Suppressor macrophage treated with lipopolysaccharide for 4 hours (primary cell): ENCODE measurements around the gene ZNF646.

Experiments used
- DNase-seq: peaks from one replicate; pipeline ENCODE4 v3.0.0-alpha.2; 2020

Gene ZNF646

GRCh38 chr16:31067342-31067741 lies 6.9 kb upstream of the ZNF646 start:
- no peak for DNase-seq

GRCh38 chr16:31071861-31072260 lies 2.4 kb upstream of the ZNF646 start:
- peak; percentile 38 for DNase-seq

DNA sequence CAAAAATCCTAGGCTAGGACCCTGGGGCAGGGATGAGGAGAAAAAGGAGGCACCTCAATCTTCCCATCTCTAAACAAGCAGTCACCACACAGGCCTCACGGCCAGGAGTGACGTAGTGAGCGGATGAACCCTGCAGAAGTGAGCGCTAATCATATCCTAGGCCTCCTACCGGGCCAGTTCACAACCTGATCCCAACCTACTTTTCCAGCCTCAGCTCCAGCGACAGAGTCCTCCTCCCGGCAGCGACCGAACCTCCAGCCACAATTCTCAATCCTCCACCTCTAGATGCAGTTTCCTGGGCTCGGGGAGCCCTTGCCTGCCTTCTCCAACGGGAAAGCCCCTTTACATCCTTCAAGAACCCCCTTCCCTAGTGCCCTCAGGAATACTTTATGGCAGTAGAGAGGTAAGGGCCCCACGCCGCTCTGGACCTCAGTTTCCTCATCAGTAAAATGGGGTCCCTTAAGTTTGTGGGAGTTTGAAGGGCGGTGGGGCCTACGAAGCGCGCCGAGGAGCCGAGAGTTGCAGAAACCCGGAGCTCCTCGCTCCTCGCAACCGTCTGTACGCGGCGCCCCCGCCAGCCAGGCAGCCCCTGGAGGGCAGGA lies 1.6 kb upstream of the ZNF646 start:
- peak; percentile 28 for DNase-seq

- peak; percentile 95 for DNase-seq
These were observed 866 bp upstream of the ZNF646 start for GRCh38 chr16:31073142-31073969.

DNA sequence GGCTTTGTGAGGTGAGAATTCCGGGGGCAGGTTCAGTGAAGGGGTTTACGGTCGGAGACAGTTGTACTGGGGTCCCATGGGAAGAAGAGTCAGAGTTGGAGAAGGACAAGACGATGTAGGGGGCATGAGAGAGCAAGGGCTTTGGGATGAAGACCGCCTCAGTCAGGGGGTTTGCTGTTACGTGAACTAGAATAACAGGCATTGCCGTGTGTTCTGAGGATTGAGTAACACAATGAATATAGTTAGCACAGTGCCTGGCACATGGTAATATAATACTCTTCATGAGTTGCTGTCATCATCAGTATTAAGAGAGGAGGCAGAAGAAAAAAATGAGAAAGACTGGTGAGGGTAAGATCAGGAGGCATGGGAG lies 577 bp downstream of the ZNF646 start:
- DNase-seq = peak; percentile 16

GRCh38 chr16:31076319-31076718 lies 2.1 kb downstream of the ZNF646 start:
- no peak for DNase-seq

- DNase-seq = no peak
These were observed 2.8 kb downstream of the ZNF646 start for GRCh38 chr16:31077024-31077423.

DNA sequence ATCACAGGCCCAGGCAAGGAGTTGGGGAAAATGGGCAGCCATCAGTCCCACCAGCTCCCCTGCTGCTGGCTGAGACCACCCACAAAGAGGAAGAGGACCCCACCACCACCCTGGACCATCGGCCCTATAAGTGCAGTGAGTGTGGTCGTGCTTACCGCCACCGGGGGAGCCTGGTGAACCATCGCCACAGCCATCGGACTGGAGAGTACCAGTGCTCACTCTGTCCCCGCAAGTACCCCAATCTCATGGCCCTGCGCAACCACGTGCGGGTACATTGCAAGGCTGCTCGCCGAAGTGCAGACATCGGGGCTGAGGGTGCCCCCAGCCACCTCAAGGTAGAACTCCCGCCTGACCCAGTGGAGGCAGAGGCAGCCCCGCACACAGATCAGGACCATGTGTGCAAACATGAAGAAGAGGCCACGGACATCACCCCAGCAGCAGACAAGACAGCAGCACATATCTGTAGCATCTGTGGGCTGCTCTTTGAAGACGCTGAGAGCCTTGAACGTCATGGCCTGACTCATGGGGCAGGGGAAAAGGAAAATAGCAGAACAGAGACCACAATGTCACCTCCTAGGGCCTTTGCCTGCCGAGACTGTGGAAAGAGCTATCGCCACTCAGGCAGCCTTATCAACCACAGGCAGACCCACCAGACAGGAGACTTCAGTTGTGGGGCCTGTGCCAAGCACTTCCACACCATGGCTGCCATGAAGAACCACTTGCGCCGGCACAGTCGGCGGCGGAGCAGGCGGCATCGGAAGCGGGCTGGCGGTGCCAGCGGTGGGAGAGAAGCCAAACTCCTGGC lies 3.6 kb downstream of the ZNF646 start:
- DNase-seq = no peak

- no peak for DNase-seq
These were observed 4.5 kb downstream of the ZNF646 start for GRCh38 chr16:31078597-31079341.

DNA sequence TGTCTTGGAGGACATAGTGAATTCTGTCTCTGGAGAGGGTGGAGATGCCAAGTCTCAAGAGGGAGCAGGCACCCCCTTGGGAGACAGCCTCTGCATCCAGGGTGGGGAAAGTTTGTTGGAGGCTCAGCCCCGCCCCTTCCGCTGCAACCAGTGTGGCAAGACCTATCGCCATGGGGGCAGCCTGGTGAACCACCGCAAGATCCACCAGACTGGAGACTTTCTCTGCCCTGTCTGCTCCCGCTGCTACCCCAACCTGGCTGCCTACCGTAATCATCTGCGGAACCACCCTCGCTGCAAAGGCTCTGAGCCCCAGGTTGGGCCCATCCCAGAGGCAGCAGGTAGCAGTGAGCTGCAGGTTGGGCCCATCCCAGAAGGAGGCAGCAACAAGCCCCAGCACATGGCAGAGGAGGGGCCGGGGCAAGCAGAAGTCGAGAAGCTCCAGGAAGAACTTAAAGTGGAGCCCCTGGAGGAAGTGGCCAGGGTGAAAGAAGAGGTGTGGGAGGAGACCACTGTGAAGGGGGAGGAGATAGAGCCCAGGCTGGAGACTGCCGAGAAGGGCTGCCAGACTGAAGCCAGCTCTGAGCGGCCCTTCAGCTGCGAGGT lies 5.2 kb downstream of the ZNF646 start:
- DNase-seq = no peak

DNA sequence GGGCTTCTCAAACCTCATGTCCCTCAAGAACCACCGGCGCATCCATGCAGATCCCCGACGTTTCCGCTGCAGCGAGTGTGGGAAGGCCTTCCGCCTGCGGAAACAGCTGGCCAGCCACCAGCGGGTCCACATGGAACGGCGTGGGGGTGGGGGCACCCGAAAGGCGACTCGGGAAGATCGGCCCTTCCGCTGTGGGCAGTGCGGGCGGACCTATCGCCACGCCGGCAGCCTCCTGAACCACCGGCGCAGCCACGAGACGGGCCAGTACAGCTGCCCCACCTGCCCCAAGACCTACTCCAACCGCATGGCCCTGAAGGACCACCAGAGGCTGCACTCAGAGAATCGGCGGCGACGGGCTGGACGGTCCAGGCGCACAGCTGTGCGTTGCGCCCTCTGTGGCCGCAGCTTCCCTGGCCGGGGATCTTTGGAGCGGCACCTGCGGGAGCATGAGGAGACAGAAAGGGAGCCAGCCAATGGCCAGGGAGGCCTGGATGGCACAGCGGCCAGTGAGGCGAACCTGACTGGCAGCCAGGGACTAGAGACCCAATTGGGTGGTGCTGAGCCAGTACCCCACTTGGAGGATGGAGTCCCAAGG lies 5.9 kb downstream of the ZNF646 start:
- DNase-seq = no peak

- no peak for DNase-seq
These were observed 6.7 kb downstream of the ZNF646 start for GRCh38 chr16:31080756-31081419.

DNA sequence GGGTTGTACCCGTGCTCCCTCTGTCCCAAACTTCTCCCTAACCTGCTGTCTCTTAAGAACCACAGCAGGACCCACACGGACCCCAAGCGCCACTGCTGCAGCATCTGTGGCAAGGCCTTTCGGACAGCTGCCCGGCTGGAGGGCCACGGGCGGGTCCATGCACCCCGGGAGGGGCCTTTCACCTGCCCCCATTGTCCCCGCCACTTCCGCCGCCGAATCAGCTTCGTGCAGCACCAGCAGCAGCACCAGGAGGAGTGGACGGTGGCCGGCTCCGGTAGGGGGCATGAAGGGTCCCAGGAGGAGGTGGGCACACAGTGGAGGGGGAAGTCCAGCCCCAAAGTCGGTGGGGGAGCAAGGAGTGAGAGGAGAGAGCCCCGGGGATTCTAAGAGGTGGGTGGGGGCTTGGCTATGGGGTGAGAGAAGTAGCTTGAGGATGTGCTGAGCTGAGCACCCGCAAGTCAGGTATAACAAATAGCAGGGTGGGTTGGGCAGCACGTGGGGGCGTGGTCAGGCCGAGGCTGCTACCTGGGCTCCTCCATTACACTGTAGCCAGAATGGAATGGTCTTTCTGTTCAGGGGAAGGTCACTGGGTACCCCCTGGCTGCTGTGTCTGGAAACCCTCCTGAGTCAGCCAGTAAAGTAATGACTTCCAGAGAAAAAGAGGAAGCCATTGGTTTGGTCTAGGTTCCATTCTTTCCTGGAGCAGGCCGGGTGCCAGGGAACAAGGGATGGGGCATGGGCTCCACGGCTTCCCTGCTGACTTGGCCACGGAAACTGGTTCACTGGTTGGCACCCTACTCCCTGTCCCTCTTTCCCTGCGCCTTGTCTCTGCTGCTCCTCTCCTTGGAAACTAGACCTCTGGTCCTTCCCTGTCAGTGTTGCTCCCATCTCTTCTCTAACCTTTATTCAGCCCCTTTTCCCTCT lies 7.5 kb downstream of the ZNF646 start:
- peak; percentile 45 for DNase-seq

- no peak for DNase-seq
These were observed 8.3 kb downstream of the ZNF646 start for GRCh38 chr16:31082368-31083045.

GRCh38 chr16:31083081-31083480 lies 8.9 kb downstream of the ZNF646 start:
- DNase-seq = no peak

DNA sequence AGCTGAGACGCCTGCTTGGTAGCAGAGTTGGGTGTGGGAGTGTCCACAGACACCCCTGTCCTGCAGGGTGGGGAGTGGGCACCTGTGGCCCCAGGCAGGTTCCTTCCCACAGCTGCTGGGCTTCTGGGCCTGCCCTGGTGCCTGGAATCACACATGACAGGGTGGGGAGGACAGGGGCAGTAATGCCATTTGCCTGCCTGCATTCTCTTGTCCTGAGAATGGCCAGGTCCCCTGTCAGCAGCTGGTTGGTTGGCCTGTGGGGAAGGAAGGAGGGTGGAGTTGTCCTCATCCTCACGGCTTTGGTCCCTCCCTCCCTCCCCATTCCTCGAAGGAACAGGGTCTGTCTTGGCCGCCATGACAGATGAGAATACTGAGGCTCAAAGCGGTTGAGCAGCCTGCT lies 9.3 kb downstream of the ZNF646 start:
- DNase-seq = no peak

GRCh38 chr16:31083981-31084380 lies 9.8 kb downstream of the ZNF646 start:
- DNase-seq = no peak

DNA sequence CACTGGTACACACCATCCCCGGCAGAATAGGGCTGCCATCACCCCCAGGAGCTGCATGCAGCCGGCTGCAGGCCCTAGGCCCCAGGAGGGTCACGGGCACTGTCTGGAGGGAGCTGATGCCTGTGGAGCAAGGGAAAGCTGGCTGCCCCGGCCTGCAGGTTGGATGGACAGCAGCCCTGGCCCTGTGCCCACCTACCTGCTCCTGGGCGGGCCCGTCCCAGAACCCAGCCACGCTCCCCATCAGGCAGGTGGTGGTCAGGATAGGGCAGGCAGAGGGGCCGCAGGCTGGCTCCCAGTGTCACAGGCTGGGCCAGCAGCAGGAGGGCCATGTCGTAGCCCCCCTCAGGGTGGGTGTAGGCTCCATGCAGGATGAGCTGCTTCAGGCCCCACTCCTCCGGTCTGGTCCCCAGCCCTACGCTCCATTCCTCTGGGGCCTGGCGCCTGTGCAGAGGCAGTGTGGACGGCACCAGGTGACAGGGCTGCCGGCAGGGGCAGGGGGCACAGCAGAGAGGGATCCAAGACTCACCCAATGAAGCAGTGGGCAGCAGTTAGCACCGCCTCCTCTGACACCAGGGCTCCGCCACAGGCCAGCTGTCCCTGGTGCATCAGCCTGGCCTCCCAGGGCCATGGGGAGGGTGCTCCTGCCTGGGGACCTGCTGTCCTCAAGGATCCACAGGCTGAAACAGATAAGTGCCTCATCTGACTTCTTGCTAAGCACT lies 10.5 kb downstream of the ZNF646 start:
- no peak for DNase-seq

GRCh38 chr16:31085411-31085810 lies 11.2 kb downstream of the ZNF646 start:
- no peak for DNase-seq
